ENCODE results near the gene C1orf53. TPM values are rescaled to one million over a fixed set of nuclear protein-coding genes. Genes with fewer than 3 reads are reported as not detected.
"Not testable (repeated sequence)": the region's sequence is repeated elsewhere in the genome, so short reads cannot be mapped to it uniquely, and the experiment has no call there.

The C1orf53 gene
- total RNA-seq, 1 experiment from 2014 or later: 12.6 TPM

DNA sequence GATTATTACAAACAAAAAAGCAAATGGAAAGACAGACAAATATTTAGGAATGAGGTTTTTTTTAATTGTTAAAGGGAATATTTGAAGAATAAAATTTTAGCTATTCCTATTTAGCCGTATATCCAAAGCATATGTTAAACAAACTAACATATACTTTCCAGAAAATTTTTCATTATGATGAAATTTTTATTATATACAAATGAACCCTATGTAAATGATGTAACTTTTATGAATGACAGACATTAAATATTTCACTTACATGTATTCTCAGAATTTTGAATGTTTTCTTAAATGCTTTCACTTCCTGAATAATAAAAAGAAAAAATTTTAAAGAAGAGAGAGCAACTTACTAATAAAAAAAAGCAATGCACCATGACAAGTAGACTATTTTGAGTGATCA lies 30.6 kb downstream of the C1orf53 start:
- Histone ChIP-seq H3K36me3 (no peaks in the 10 kb centered on the region), H3K27me3 (no peaks in the 10 kb centered on the region), H3K4me3 (no peak overlapping the region), H3K9me3 (no peaks in the 10 kb centered on the region)
- no peak for DNase-seq

DNA sequence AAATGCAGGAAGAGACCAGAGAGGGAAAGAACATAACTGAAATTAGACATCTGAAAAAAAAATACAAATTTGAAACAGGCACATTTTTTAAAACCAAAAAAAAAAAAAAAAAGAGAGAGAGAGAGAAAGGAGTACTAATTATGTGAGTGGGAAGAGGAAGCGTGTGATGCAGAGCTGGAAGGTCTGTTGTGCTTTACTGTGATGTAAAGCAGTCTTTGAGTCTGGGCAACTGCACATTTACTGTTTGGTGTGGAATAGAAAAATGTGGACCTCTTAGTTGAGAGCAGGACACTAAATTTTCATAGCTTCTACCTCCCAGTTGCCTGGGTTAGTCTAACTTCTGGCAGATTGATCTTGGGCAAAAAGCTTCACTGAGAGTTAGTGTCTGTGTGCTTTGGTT lies 31.2 kb downstream of the C1orf53 start:
- no peak overlapping the region for H3K4me3 ChIP-seq
- no peak for DNase-seq
- no peaks in the 10 kb centered on the region for H3K9me3 ChIP-seq
- no peaks in the 10 kb centered on the region for H3K36me3 ChIP-seq
- H3K27me3 ChIP-seq: no peaks in the 10 kb centered on the region

DNA sequence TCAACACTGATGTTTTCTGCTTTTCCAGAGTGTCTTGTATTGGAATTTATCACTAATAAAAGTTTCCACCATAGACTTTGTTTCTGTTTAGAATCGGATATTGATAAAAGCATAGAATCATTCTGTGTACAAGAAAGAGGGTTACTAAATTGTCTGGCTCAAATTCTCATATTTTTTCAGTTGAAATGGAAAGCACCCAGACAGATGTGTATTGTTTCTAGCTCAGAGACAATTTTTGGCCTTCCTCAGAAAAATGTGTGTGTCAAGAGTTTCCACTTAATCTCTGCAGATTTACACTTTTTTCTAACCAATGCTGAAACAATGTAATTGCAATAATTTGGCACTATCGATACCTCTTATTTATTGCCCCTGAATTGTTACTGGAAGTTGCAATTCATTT lies 35.0 kb downstream of the C1orf53 start:
- no peak for DNase-seq
- no peak overlapping the region for H3K4me3 ChIP-seq
- H3K27me3 ChIP-seq: no peaks in the 10 kb centered on the region
- H3K36me3 ChIP-seq: no peaks in the 10 kb centered on the region
- no peaks in the 10 kb centered on the region for H3K9me3 ChIP-seq

DNA sequence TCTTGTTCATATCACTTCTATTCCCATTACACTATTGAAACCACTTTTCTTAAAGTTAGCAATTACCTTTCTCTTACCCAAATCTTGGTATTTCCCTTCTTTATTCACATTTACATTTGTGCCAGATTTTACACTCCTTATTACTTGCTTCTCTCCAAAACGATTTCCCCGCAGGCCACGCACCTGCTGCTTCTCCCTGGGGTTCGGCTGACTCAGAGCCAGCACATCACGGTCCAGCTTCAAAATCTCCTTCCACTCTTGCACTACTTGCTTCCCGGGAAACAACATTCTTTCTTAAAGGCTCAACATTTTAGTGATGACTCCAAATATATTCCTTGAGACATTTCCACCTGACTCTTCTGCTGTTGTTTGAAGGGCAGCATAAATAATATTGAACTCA lies 35.5 kb downstream of the C1orf53 start:
- Histone ChIP-seq H3K9me3 (no peaks in the 10 kb centered on the region), H3K27me3 (no peaks in the 10 kb centered on the region), H3K36me3 (no peaks in the 10 kb centered on the region), H3K4me3 (no peak overlapping the region)
- DNase-seq: no peak

DNA sequence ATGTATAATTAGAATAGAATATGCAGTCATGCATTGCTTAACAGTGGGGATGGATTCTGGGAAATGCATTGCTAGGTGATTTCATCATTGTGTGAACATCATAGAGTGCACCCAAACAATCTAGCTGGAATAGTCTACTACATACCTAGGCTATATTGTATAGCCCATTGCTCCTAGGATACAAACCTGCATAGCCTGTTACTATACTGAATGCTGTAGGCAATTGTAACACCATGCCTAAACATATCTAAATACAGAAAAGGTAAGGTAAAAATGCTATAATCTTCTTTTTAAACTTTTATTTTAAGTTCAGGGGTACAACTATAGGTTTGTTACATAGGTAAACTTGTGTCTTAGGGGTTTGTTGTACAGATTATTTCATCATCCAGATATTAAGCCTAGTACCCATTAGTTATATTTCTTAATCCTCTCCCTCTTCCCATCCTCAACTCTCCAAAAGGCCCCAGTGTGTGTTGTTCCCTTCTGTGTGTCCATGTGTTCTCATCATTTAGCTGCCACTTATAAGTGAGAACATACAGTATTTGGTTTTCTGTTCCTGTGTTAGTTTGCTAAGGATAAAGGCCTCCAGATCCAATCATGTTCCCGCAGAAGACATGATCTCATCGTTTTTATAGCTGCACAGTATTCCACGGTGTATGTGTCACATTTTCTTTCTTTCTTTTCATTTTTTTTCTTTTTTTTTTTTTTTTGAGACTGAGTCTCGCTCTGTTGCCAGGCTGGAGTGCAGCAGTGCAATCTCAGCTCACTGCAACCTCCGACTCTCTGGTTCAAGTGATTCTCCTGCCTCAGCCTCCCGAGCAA lies 36.9 kb downstream of the C1orf53 start:
- not testable (repeated sequence) for H3K9me3 ChIP-seq, H3K27me3 ChIP-seq, H3K36me3 ChIP-seq, H3K4me3 ChIP-seq, DNase-seq

DNA sequence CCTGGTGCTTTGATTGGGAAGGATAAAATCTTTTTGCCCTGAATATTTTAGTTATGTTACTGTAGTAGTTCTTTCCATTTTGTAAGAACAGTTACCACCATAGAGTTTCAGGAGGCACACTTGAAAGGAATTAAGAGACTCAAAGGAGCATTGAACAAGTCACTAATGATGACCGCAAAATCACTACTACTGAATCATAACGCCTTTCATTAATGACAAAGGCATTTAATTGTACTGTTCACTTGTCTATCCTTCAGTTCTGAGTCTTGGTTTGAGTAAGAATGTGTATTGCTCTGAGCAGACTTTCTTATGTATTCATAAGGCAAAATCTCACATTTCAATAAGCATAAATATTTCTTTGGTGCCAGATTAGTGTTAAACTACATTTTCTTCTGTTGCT lies 39.6 kb downstream of the C1orf53 start:
- no peaks in the 10 kb centered on the region for H3K27me3 ChIP-seq
- no peaks in the 10 kb centered on the region for H3K9me3 ChIP-seq
- no peaks in the 10 kb centered on the region for H3K36me3 ChIP-seq
- no peak overlapping the region for H3K4me3 ChIP-seq
- DNase-seq: no peak

DNA sequence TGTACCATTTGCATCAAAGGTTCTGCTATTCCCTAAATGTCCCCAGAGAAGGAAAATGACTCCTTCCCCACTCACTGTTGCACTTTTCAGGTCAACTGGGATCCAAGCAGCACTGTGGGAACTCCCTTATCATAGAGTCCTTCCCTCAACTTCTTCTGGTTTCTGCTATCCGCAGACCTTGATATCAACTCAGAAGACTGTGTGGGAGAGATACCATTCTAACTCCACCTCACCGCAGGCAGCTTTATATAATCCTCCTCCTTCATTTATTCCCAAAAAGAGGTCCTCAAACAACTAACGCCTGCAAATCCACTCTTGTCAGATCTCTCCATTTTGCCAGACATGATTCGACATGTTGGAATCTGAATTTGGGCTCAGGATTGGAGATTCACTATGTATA lies 42.1 kb downstream of the C1orf53 start:
- no peaks in the 10 kb centered on the region for H3K27me3 ChIP-seq
- no peak for DNase-seq
- H3K4me3 ChIP-seq: no peak overlapping the region
- H3K36me3 ChIP-seq: no peaks in the 10 kb centered on the region
- H3K9me3 ChIP-seq: no peaks in the 10 kb centered on the region

DNA sequence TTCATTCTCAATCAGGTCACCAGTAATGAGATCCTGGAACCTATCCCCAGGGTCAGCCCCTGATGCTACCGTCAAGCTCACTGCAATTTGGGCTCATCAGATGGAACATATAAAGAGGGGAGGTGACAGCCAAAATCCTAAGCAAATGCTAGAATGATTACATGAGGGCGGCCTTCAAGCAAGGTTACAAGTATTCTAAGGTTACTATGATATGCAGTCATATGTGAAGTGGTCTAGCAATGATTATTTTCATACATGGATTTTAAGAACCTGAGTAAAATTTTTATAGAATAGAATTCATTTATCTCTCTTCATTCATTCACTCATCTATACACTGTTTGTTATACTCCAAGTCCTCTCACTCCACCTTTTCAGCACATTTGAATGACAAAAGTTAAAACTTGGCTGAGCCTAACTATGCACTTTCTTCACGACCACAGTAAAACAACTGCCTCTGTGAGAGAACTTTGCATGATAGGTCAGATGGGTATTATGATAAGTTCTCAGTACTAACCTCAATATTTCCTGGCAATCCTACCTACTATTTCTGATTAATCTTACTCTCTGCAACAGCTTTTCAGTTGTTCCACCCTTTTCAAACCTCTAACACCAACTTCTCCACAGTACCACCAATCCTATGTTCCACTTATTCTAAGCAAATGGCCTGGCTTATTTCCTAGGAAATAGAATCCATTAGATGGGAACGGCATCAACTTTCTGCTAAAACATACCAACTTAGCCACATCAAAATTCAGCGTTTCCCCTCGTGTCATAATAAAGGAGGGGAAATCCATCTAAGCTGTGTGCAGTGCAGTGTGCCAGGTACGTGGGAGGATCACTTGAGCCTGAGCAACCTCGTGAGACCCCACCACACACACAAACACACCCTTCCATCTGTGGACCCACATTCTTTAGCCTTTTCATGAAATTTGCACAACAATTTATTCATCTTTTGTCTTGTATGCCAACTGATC lies 46.8 kb downstream of the C1orf53 start:
- Histone ChIP-seq H3K9me3 (no peaks in the 10 kb centered on the region), H3K27me3 (no peaks in the 10 kb centered on the region), H3K4me3 (no peak overlapping the region), H3K36me3 (no peaks in the 10 kb centered on the region)
- no peak for DNase-seq

DNA sequence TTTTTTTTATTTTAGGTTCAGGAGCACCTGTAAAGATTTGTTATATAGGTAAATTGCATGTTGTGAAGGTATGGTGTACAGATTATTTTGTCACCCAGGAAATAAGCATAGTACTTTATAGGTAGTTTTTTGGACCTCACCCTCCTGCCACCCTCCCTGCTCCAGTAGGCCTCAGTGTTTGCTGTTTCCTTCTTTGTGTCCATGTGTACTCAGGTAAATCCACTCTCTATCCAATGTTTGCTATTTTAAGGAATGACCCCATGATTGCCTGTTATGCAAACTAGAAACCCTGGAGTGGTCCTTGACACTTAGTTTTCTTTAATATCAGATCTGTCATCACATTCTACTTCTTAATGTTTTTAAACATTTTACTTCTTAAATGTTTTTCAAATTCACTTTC lies 48.7 kb downstream of the C1orf53 start:
- no peak overlapping the region for H3K4me3 ChIP-seq
- no peaks in the 10 kb centered on the region for H3K27me3 ChIP-seq
- no peak for DNase-seq
- H3K36me3 ChIP-seq: no peaks in the 10 kb centered on the region
- H3K9me3 ChIP-seq: no peaks in the 10 kb centered on the region

DNA sequence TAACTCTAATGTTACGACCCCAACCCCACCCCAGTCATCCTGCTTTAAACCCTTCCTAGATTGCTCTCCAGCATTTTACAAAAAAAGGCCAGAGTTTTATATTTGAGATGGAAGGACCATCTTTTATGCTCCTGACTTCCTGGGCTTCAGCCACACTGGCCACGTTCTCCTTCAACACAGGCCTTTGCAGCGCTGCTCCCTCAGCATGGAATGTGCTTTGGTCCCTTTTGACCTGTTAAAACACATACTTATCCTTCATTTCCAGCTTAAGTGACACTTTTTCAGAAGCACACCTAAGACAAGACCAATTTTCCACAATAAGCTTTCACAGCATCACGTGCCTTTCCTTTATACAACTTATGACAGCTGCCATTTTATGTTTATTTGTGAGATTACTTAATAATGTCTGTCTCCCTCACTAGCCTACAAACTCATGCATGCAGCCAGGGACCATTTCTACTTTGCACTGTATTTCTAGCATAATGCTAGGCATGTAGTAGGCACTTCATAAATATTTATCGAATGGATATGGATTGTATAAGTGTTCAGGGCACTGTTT lies 49.3 kb downstream of the C1orf53 start:
- Histone ChIP-seq H3K4me3 (no peak overlapping the region), H3K9me3 (no peaks in the 10 kb centered on the region), H3K27me3 (no peaks in the 10 kb centered on the region), H3K36me3 (no peaks in the 10 kb centered on the region)
- DNase-seq: no peak

DNA sequence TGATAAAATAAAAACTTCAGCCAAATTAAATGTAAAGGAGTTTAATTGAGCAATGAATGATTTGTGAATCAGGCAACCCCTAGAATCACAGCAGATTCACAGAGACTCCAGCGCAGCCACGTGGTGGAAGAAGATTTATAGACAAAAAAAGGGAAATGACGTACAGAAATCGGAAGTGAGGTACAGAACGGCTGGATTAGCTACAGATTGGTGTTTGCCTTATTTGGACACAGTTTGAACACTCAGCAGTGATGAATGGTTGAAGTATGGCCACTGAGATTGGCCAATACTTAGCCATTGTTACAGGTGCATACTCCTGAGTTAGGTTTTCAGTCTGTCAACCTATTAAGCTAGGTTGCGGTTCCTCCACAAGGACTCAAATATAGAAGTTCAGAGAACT lies 51.0 kb downstream of the C1orf53 start:
- H3K27me3 ChIP-seq, DNase-seq, H3K4me3 ChIP-seq, H3K9me3 ChIP-seq, H3K36me3 ChIP-seq: not testable (repeated sequence)

DNA sequence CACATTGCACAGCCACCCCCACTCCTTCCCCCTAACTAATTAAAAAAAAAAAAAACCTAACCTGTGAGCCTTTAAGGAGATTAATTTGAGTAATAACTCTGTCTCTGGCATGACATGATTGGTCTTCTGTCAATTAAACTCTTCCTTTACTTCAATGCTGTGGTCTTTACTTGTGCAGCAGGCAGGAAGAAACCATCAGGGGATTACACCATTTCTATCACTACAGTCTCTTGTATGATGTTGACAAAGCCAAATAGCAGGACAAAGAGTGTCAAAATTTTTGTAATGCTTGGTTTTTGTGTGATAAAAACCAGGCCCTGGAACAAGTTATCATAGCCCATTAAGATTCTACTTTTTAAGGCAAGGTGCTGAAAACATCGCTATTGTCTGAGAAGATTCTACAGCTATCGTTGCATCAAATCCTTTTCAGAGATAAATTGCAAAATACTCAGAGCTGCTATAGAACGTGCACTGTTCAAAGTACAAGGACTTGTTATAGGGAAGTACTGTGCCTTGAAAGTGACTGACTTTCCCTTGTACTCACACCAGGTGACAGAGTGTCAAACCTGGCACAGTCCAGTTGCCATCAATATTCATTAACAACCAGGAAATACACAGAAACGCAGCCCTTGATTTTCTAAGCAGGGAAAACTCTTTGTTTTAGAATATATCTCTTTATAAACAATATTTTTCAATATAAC lies 52.4 kb downstream of the C1orf53 start:
- DNase-seq: no peak
- no peak overlapping the region for H3K4me3 ChIP-seq
- no peaks in the 10 kb centered on the region for H3K36me3 ChIP-seq
- H3K27me3 ChIP-seq: no peaks in the 10 kb centered on the region
- H3K9me3 ChIP-seq: no peaks in the 10 kb centered on the region

DNA sequence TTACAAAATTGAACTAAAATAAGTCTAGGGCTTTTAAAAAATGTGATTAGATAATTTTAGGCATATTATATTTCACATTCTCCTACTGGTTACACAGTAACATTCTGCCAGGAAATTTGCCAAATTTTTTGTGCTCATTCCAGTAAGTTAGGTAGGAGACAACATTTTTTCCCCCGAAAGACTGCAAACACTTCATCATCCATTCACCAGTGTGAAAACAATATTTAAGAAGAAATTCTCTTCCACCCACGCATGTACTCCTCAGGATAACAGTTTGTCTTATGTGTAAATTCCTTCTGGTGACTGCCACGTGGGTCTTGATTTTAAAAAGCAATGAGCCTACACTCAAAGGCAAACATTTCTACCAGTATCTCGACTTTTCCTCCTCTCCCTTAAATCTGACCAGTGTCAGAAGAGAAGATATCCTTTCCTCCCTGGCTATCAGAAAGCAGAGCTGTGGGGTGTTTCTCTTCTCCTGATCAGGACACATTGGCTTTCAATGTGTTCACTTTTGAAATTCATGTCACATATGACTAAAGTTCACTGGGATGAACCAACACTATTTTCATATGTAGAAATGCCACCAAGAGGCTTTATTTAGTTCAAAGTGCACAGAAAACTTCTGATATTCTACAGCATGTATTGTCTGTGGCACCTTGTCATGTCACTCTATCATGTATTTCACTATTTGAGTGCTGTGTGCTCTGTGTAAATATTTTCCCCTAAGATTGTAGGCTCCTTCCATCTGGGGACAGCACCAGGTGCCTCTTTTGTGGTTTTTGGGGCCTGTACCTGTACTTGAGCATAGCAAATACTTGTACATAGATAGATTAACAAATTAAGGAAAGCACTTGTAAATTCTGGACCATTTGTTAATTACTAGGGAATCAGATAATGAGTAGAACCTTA lies 53.3 kb downstream of the C1orf53 start:
- Histone ChIP-seq H3K9me3 (no peaks in the 10 kb centered on the region), H3K4me3 (no peak overlapping the region), H3K36me3 (no peaks in the 10 kb centered on the region), H3K27me3 (no peaks in the 10 kb centered on the region)
- no peak for DNase-seq

All from MG63 (cell line).